NT2/D1 (cell line): ENCODE measurements around the gene ZNF689.

Experiments used
- YY1 ChIP-seq: IDR thresholded peaks from 2 replicates; pipeline ENCODE4 v1.6.1; 2011; ENCODE audit not compliant: insufficient read length, insufficient read depth
- ZNF274 ChIP-seq: IDR thresholded peaks from 2 replicates; pipeline ENCODE4 v1.6.1; 2011; ENCODE audit warnings: mild to moderate bottlenecking, low read depth, low read length

DNA sequence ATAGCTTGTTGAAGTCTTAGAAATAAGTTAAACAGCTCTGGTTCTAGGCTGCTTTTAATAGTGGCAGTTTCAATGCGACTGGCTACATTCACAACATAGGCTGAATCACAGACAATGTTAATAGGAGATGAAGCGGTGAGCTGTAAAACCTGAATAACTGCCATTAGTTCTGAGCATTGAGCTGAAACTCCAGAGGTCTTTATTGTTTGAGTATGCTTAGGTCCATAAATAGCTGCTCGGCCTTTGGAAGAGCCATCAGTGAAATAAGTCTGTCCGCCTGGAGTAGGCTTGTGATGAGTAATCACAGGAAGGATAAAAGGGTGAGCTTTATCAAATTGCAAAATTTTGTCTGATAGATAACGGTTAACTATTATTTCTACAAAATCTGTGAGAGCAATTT lies 9.4 kb upstream of the ZNF689 start:
- no peak for TF ChIP-seq YY1
- TF ChIP-seq ZNF274: no peak
